Activated CD4-positive, alpha-beta T cell treated with anti-CD3 and anti-CD28 coated beads, Interleukin-2, amount 10 ng/mL, durations not matched to agents 24 days and 14 days (primary cell): Measurements from ENCODE around the gene RPL27A. TPM values are rescaled to one million over a fixed set of nuclear protein-coding genes. Genes with fewer than 3 reads are reported as not detected.
"Not testable (repeated sequence)": the region's sequence is repeated elsewhere in the genome, so short reads cannot be mapped to it uniquely, and the experiment has no call there.

Source experiments
- DNase-seq: peaks from one replicate; pipeline ENCODE4 v3.0.0; 2022
- H3K27ac Mint-ChIP-seq: one replicate; pipeline ENCODE4 v1.8.0; 2022; ENCODE audit warnings: mild to moderate bottlenecking, mixed read lengths
- H3K27me3 Mint-ChIP-seq: one replicate; pipeline ENCODE4 v1.8.0; 2022; ENCODE audit warnings: mixed read lengths
- H3K36me3 Mint-ChIP-seq: one replicate; pipeline ENCODE4 v1.8.0; 2022; ENCODE audit warnings: low read depth, mild to moderate bottlenecking, mixed read lengths
- H3K4me1 Mint-ChIP-seq: one replicate; pipeline ENCODE4 v1.8.0; 2021; ENCODE audit warnings: mixed read lengths
- H3K4me3 Mint-ChIP-seq: one replicate; pipeline ENCODE4 v1.8.0; 2022; ENCODE audit warnings: mild to moderate bottlenecking, moderate library complexity, mixed read lengths
- H3K9me3 Mint-ChIP-seq: one replicate; pipeline ENCODE4 v1.8.0; 2021; ENCODE audit warnings: mixed read lengths
- intact Hi-C: fragments of 100-400 bp; cut with micrococcal nuclease; formaldehyde crosslinking; loops from one replicate; pipeline ENCODE4 v1.15.1; 2023
- total RNA-seq: library from RNA; stranded (reverse); gene quantifications from 2 replicates; pipeline ENCODE4 v1.2.3, GENCODE V29; 2022

The RPL27A gene
- total RNA-seq, 1 donor from 2014 or later: 745 TPM

GRCh38 chr11:8658321-8659057, 24.1 kb upstream of the RPL27A start:
- no peaks in the 10 kb centered on the region for H3K27me3 Mint-ChIP-seq
- H3K9me3 Mint-ChIP-seq: no peaks in the 10 kb centered on the region
- peaks cover 10% of the 10 kb centered on the region for H3K4me1 Mint-ChIP-seq
- intact Hi-C loops: no loop called here
- peaks cover 2% of the 10 kb centered on the region for H3K36me3 Mint-ChIP-seq
- no peak for DNase-seq
- H3K27ac Mint-ChIP-seq: no peak overlapping the region
- H3K4me3 Mint-ChIP-seq: no peak overlapping the region

- Mint-ChIP-seq H3K9me3 (no peaks in the 10 kb centered on the region), H3K27ac (no peak overlapping the region), H3K27me3 (no peaks in the 10 kb centered on the region), H3K4me1 (no peaks in the 10 kb centered on the region), H3K36me3 (peaks cover 2% of the 10 kb centered on the region), H3K4me3 (no peak overlapping the region)
- DNase-seq: no peak
- intact Hi-C loops: no loop called here
Observed at GRCh38 chr11:8661001-8661795, 21.4 kb upstream of the RPL27A start.

- Mint-ChIP-seq H3K27ac (no peak overlapping the region), H3K36me3 (peaks cover 7% of the 10 kb centered on the region)
Observed at GRCh38 chr11:8665222-8665621, 17.4 kb upstream of the RPL27A start.

GRCh38 chr11:8670081-8670480, 12.5 kb upstream of the RPL27A start:
- Mint-ChIP-seq H3K4me1 (peaks cover 12% of the 10 kb centered on the region), H3K36me3 (peaks cover 26% of the 10 kb centered on the region)
- intact Hi-C loops: not testable (repeated sequence)

More at GRCh38 chr11:8665222-8665621, 17.4 kb upstream of the RPL27A start:
- no peaks in the 10 kb centered on the region for H3K27me3 Mint-ChIP-seq
- intact Hi-C loops: no loop called here
- no peak for DNase-seq
- H3K4me1 Mint-ChIP-seq: no peaks in the 10 kb centered on the region
- H3K4me3 Mint-ChIP-seq: no peak overlapping the region
- H3K9me3 Mint-ChIP-seq: no peaks in the 10 kb centered on the region

GRCh38 chr11:8671193-8671612, 11.4 kb upstream of the RPL27A start:
- intact Hi-C loops: no loop called here
- Mint-ChIP-seq H3K27ac (peak overlapping the region; percentile 48), H3K9me3 (no peaks in the 10 kb centered on the region), H3K4me1 (peaks cover 12% of the 10 kb centered on the region), H3K27me3 (no peaks in the 10 kb centered on the region), H3K36me3 (peaks cover 26% of the 10 kb centered on the region), H3K4me3 (no peak overlapping the region)
- no peak for DNase-seq

More at GRCh38 chr11:8670081-8670480, 12.5 kb upstream of the RPL27A start:
- not testable (repeated sequence) for H3K4me3 Mint-ChIP-seq, DNase-seq, H3K9me3 Mint-ChIP-seq, H3K27me3 Mint-ChIP-seq, H3K27ac Mint-ChIP-seq

GRCh38 chr11:8671651-8672062, 10.9 kb upstream of the RPL27A start:
- DNase-seq: no peak
- Mint-ChIP-seq H3K9me3 (no peaks in the 10 kb centered on the region), H3K27me3 (no peaks in the 10 kb centered on the region), H3K27ac (peak overlapping the region; percentile 48), H3K4me3 (no peak overlapping the region), H3K4me1 (peaks cover 12% of the 10 kb centered on the region), H3K36me3 (peaks cover 23% of the 10 kb centered on the region)
- intact Hi-C loops: no loop called here

GRCh38 chr11:8672346-8672745, 10.2 kb upstream of the RPL27A start:
- H3K9me3 Mint-ChIP-seq: no peaks in the 10 kb centered on the region
- H3K27ac Mint-ChIP-seq: no peak overlapping the region
- no peak for DNase-seq
- no peaks in the 10 kb centered on the region for H3K27me3 Mint-ChIP-seq
- intact Hi-C loops: no loop called here
- H3K4me1 Mint-ChIP-seq: peaks cover 12% of the 10 kb centered on the region
- H3K36me3 Mint-ChIP-seq: peaks cover 19% of the 10 kb centered on the region
- H3K4me3 Mint-ChIP-seq: no peak overlapping the region

- intact Hi-C loops: no loop called here
- peaks cover 12% of the 10 kb centered on the region for H3K4me1 Mint-ChIP-seq
- no peak overlapping the region for H3K4me3 Mint-ChIP-seq
- H3K9me3 Mint-ChIP-seq: no peaks in the 10 kb centered on the region
- H3K27ac Mint-ChIP-seq: no peak overlapping the region
- peaks cover 22% of the 10 kb centered on the region for H3K36me3 Mint-ChIP-seq
- no peaks in the 10 kb centered on the region for H3K27me3 Mint-ChIP-seq
- no peak for DNase-seq
Observed at GRCh38 chr11:8674859-8675258, 7.7 kb upstream of the RPL27A start.

GRCh38 chr11:8676458-8676857, 6.1 kb upstream of the RPL27A start:
- Mint-ChIP-seq H3K36me3 (peaks cover 23% of the 10 kb centered on the region), H3K27ac (no peak overlapping the region), H3K4me3 (no peak overlapping the region), H3K9me3 (no peaks in the 10 kb centered on the region), H3K4me1 (peaks cover 14% of the 10 kb centered on the region), H3K27me3 (no peaks in the 10 kb centered on the region)
- DNase-seq: no peak
- intact Hi-C loops: no loop called here

GRCh38 chr11:8679006-8679405, 3.6 kb upstream of the RPL27A start:
- Mint-ChIP-seq H3K4me3 (no peak overlapping the region), H3K27me3 (no peaks in the 10 kb centered on the region), H3K36me3 (peaks cover 27% of the 10 kb centered on the region), H3K27ac (no peak overlapping the region), H3K9me3 (no peaks in the 10 kb centered on the region), H3K4me1 (peaks cover 11% of the 10 kb centered on the region)
- intact Hi-C loops: no loop called here
- DNase-seq: no peak

GRCh38 chr11:8681837-8682302, 722 bp upstream of the RPL27A start:
- H3K9me3 Mint-ChIP-seq: no peaks in the 10 kb centered on the region
- no peaks in the 10 kb centered on the region for H3K27me3 Mint-ChIP-seq
- H3K27ac Mint-ChIP-seq: peak overlapping the region; percentile 95
- intact Hi-C loops: loop anchor here (1.0 to 10.0 kb wide), 9 partner anchors 70 to 1773 kb away; partner anchors contain the start of genes ADM, AMPD3, EIF3F and IPO7
- peaks cover 55% of the 10 kb centered on the region for H3K36me3 Mint-ChIP-seq
- H3K4me1 Mint-ChIP-seq: peaks cover 28% of the 10 kb centered on the region
- DNase-seq: no peak
- peak overlapping the region; percentile 97 for H3K4me3 Mint-ChIP-seq

GRCh38 chr11:8683115-8683807, 669 bp downstream of the RPL27A start:
- no peaks in the 10 kb centered on the region for H3K9me3 Mint-ChIP-seq
- DNase-seq: no peak
- H3K4me1 Mint-ChIP-seq: peaks cover 34% of the 10 kb centered on the region
- intact Hi-C loops: loop anchor here (5.0 to 10.0 kb wide), 8 partner anchors 71 to 1772 kb away; partner anchors contain the start of genes ADM, AMPD3, EIF3F and IPO7
- peaks cover 66% of the 10 kb centered on the region for H3K36me3 Mint-ChIP-seq
- no peaks in the 10 kb centered on the region for H3K27me3 Mint-ChIP-seq
- peak overlapping the region; percentile 97 for H3K4me3 Mint-ChIP-seq
- peak overlapping the region; percentile 95 for H3K27ac Mint-ChIP-seq

- H3K4me3 Mint-ChIP-seq: peak overlapping the region; percentile 97
- H3K4me1 Mint-ChIP-seq: peaks cover 46% of the 10 kb centered on the region
- no peaks in the 10 kb centered on the region for H3K9me3 Mint-ChIP-seq
- H3K27ac Mint-ChIP-seq: peak overlapping the region; percentile 95
- H3K36me3 Mint-ChIP-seq: peaks cover 78% of the 10 kb centered on the region
- intact Hi-C loops: loop anchor here (5.0 to 10.0 kb wide), 8 partner anchors 72 to 1770 kb away; partner anchors contain the start of genes ADM, AMPD3, EIF3F and IPO7
- no peaks in the 10 kb centered on the region for H3K27me3 Mint-ChIP-seq
- no peak for DNase-seq
Observed at GRCh38 chr11:8684600-8685290, 2.2 kb downstream of the RPL27A start.
